Karpas-422 (cell line): ENCODE data around the gene S1PR1. TPM values are rescaled to one million over a fixed set of nuclear protein-coding genes. Genes with fewer than 3 reads are reported as not detected.
"Not testable (repeated sequence)": the region's sequence is repeated elsewhere in the genome, so short reads cannot be mapped to it uniquely, and the experiment has no call there.

Source experiments
- DNase-seq: peaks from one replicate; pipeline ENCODE4 v3.0.0-alpha.2; 2015
- H2AFZ ChIP-seq: fragments of 200-600 bp; sonication (generic); 2 replicates; pipeline ENCODE4 v1.6.1; 2014; ENCODE audit warnings: antibody characterized with exemption, low read length, mixed read lengths
- H3K27ac ChIP-seq: fragments of 200-600 bp; sonication (generic); 2 replicates; pipeline ENCODE4 v1.5.1; 2014; ENCODE audit warnings: mild to moderate bottlenecking, low read length, moderate library complexity
- H3K27me3 ChIP-seq: fragments of 200-600 bp; sonication (generic); 2 replicates; pipeline ENCODE4 v1.6.1; 2014; ENCODE audit warnings: low read length, mixed read lengths
- H3K36me3 ChIP-seq: fragments of 200-600 bp; sonication (generic); 2 replicates; pipeline ENCODE4 v1.6.1; 2014; ENCODE audit warnings: low read length, mixed read lengths; ENCODE audit not compliant: insufficient read depth
- H3K4me1 ChIP-seq: fragments of 200-600 bp; sonication (generic); 2 replicates; pipeline ENCODE4 v1.6.1; 2014; ENCODE audit warnings: mild to moderate bottlenecking, low read length, mixed read lengths
- H3K4me2 ChIP-seq: fragments of 200-600 bp; sonication (generic); 2 replicates; pipeline ENCODE4 v1.6.1; 2014; ENCODE audit warnings: low read length, low read depth, mild to moderate bottlenecking; ENCODE audit not compliant: poor library complexity, severe bottlenecking
- H3K4me3 ChIP-seq: fragments of 200-600 bp; sonication (generic); 2 replicates; pipeline ENCODE4 v1.5.1; 2014; ENCODE audit warnings: mild to moderate bottlenecking, antibody characterized with exemption, low read length, mixed read lengths
- H3K79me2 ChIP-seq: fragments of 200-600 bp; sonication (generic); 2 replicates; pipeline ENCODE4 v1.6.1; 2014; ENCODE audit warnings: mild to moderate bottlenecking, low read length, mixed read lengths
- H3K9ac ChIP-seq: fragments of 200-600 bp; sonication (generic); 2 replicates; pipeline ENCODE4 v1.6.0; 2014; ENCODE audit warnings: low read length
- H3K9me2 ChIP-seq: fragments of 200-600 bp; sonication (generic), shearing (Covaris generic); replicated peaks from 2 replicates; pipeline ENCODE4 v1.6.0; 2014; ENCODE audit warnings: mild to moderate bottlenecking, low read length, moderate library complexity; ENCODE audit not compliant: insufficient read depth
- H3K9me3 ChIP-seq: fragments of 300-700, 200-600 bp; sonication (generic); 2 replicates; pipeline ENCODE4 v1.6.1; 2014; ENCODE audit warnings: low read length, mixed read lengths
- H4K20me1 ChIP-seq: fragments of 200-600 bp; sonication (generic); 2 replicates; pipeline ENCODE4 v1.6.1; 2014; ENCODE audit warnings: mild to moderate bottlenecking, antibody characterized with exemption, low read length, low read depth; ENCODE audit not compliant: insufficient read depth
- total RNA-seq: library from RNA; depleted of rRNA; stranded (reverse); fragments of >200 nt; shearing (Covaris generic); gene quantifications from 2 replicates; pipeline ENCODE4 v1.2.3, GENCODE V29; 2014; ENCODE audit warnings: low replicate concordance; rRNA removed

The S1PR1 gene
- total RNA-seq = not detected in 2 replicates

DNA sequence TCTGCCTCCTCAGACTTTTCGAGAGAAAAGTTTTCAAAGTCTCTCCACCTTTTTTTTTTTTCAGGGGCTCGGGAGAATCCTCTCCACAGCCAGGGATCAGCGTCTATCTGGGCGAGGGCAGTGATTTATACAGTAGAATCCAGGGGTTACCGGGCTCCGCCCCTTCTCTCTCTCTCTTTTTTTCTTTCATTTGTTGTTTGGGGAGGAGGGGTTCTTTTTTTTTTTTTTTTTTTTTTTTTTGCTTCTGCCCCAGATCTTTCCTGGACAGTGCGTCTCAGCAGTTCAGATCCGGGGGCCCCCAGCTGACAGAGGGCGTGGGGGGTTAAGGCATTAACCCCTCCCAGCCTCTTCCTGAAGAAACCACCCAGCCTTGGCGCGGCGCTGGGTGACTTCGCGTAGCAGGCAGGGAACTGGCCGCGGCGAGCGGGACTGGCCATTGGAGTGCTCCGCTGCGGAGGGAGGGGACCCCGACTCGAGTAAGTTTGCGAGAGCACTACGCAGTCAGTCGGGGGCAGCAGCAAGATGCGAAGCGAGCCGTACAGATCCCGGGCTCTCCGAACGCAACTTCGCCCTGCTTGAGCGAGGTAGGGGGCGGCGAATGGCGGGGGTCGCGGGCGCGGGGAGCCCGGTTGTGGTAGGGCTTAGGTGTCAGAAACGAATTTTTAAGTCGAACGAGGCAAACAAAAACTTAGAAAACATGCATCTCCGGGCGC is at the start of gene S1PR1:
Gene S1PR1 (plus strand): TSS at position 504 of the 713 bp plus-strand sequence. CDS start 1,966 bp downstream, outside the sequence.
- no peak within 1 kb of the TSS for H3K9ac ChIP-seq
- no peaks in the 10 kb centered on the region for H3K36me3 ChIP-seq
- no peaks in the 10 kb centered on the region for H3K9me3 ChIP-seq
- 0 out of 2 replicates have a peak, but pooled peaks cover 6% of the 10 kb centered on the region for H4K20me1 ChIP-seq
- H3K27me3 ChIP-seq = no peaks in the 10 kb centered on the region
- peak within 1 kb of the TSS; percentile 18; the same call in 1 of the 2 replicates for H3K4me3 ChIP-seq
- peaks cover 32% of the 10 kb centered on the region for H3K4me1 ChIP-seq
- H3K27ac ChIP-seq = no peak within 1 kb of the TSS
- no peaks in the 10 kb centered on the region for H3K79me2 ChIP-seq
- H3K9me2 ChIP-seq = no peaks in the 10 kb centered on the region
- no peak within 1 kb of the TSS for H2AFZ ChIP-seq
- H3K4me2 ChIP-seq = peak within 1 kb of the TSS; percentile 37
- no peak for DNase-seq

DNA sequence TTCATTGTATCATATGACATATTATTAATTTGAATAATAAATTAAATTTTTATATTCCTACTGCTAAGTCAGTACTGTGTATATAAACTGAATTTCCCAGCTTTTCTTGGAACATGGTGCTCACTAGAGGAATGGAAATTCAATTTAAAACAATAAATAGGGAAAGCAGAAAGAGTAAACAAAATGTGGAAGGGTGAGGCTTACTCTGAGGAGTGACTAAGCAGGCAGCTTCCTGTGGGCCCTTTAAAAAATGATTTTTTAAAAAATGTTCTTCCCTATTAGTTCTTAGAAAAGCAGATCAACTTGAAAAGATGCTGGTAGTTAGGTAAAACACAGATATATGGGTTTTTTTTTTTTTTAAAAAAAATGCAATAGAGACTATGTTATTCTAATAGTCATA is 49.5 kb upstream of the S1PR1 start:
- no peak overlapping the region for H3K27ac ChIP-seq
- H3K4me2 ChIP-seq = no peak overlapping the region
- H3K9me3 ChIP-seq = no peaks in the 10 kb centered on the region
- no peaks in the 10 kb centered on the region for H3K27me3 ChIP-seq
- no peaks in the 10 kb centered on the region for H4K20me1 ChIP-seq
- no peak for DNase-seq
- H3K79me2 ChIP-seq = no peaks in the 10 kb centered on the region
- no peaks in the 10 kb centered on the region for H3K9me2 ChIP-seq
- no peaks in the 10 kb centered on the region for H3K36me3 ChIP-seq
- H2AFZ ChIP-seq = no peak overlapping the region
- H3K9ac ChIP-seq = no peak overlapping the region
- H3K4me1 ChIP-seq = peaks cover 6% of the 10 kb centered on the region; the same call in 1 of the 2 replicates
- no peak overlapping the region for H3K4me3 ChIP-seq

DNA sequence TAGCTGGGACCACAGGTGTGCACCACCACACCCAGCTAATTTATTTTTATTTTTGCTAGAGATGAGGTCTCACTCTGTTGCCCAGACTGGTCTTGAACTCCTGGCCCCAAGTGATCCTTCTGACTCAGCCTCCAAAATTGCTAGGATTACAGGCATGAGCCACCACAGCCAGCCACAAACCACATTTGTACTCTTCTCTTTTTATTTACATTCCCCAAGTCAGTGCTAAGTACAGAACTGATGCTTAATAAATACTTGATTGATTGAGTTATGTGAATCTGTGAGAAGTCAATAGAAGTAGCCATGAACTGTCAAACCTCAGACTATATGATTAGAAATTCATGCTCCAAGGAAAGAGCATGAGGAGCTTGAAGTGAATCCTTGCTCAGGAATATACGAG is 48.5 kb upstream of the S1PR1 start:
- Histone ChIP-seq H4K20me1 (no peaks in the 10 kb centered on the region), H3K4me3 (no peak overlapping the region), H3K4me2 (no peak overlapping the region), H3K27me3 (no peaks in the 10 kb centered on the region), H3K9ac (no peak overlapping the region), H2AFZ (no peak overlapping the region), H3K9me3 (no peaks in the 10 kb centered on the region), H3K27ac (no peak overlapping the region), H3K9me2 (no peaks in the 10 kb centered on the region), H3K79me2 (no peaks in the 10 kb centered on the region), H3K36me3 (no peaks in the 10 kb centered on the region), H3K4me1 (peaks cover 6% of the 10 kb centered on the region; the same call in 1 of the 2 replicates)
- no peak for DNase-seq

DNA sequence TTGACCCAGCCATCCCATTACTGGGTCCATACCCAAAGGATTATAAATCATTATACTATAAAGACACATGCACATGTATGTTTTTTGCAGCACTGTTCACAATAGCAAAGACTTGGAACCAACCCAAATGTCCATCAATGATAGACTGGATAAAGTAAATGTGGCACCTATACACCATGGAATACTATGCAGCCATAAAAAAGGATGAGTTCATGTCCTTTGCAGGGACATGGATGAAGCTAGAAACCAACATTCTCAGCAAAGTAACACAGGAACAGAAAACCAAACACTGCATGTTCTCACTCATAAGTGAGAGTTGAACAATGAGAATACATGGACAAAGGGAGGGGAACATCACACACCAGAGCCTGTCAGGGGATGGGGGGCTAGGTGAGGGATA is 47.9 kb upstream of the S1PR1 start:
- not testable (repeated sequence) for H3K79me2 ChIP-seq, DNase-seq, H3K9ac ChIP-seq, H3K27ac ChIP-seq, H3K4me2 ChIP-seq, H3K4me1 ChIP-seq, H3K36me3 ChIP-seq, H4K20me1 ChIP-seq, H3K9me3 ChIP-seq, H3K27me3 ChIP-seq, H3K9me2 ChIP-seq, H2AFZ ChIP-seq, H3K4me3 ChIP-seq

DNA sequence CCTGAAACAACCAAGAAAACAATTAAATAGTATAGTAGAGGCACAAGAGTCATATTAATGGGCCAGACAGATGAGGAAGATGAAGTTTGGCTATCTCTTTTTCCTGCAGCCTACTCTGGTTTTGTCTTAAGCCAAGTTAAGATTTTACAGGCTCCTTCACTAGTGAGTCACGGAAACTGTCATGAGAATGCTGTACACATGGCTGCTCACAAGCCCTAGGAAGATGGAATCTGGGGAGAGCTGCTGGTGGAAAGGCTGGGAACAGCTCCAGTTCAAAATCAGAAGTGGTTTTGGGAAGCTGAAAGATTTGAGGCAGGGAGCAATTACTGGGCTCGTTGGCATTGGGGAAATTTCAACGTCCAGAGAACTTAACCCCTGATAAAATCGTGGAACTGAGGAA is 46.4 kb upstream of the S1PR1 start:
- no peak for DNase-seq
- Histone ChIP-seq H3K27ac (no peak overlapping the region), H3K27me3 (no peaks in the 10 kb centered on the region), H3K4me1 (peaks cover 6% of the 10 kb centered on the region; the same call in 1 of the 2 replicates), H3K9me2 (no peaks in the 10 kb centered on the region), H3K4me2 (no peak overlapping the region), H3K4me3 (no peak overlapping the region), H3K9ac (no peak overlapping the region), H3K9me3 (no peaks in the 10 kb centered on the region), H3K79me2 (no peaks in the 10 kb centered on the region), H4K20me1 (no peaks in the 10 kb centered on the region), H3K36me3 (no peaks in the 10 kb centered on the region), H2AFZ (no peak overlapping the region)

DNA sequence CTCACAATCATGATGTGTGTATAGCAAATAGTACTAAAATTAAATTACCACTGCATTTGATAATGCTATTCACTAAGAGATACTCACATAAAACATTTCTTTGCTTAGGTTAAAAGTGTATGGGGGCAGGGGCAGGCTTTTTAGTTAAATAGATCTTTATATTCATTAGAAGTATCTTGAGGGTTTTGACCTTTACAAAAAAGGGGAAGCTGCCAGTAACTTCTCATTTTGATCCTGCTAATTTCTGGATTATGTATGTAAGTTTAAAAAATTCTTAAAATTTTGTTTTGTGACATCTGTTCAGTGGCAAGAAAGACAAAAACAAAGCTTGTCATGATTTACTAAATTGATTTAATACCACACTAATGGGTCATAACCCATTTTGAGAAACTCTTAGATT is 45.8 kb upstream of the S1PR1 start:
- H3K9me2 ChIP-seq = no peaks in the 10 kb centered on the region
- no peaks in the 10 kb centered on the region for H3K36me3 ChIP-seq
- H3K4me3 ChIP-seq = no peak overlapping the region
- no peak overlapping the region for H3K9ac ChIP-seq
- no peaks in the 10 kb centered on the region for H3K9me3 ChIP-seq
- H3K4me1 ChIP-seq = peaks cover 6% of the 10 kb centered on the region; the same call in 1 of the 2 replicates
- H4K20me1 ChIP-seq = no peaks in the 10 kb centered on the region
- no peak overlapping the region for H3K4me2 ChIP-seq
- H3K79me2 ChIP-seq = no peaks in the 10 kb centered on the region
- no peak overlapping the region for H2AFZ ChIP-seq
- H3K27me3 ChIP-seq = no peaks in the 10 kb centered on the region
- DNase-seq = no peak
- H3K27ac ChIP-seq = no peak overlapping the region

DNA sequence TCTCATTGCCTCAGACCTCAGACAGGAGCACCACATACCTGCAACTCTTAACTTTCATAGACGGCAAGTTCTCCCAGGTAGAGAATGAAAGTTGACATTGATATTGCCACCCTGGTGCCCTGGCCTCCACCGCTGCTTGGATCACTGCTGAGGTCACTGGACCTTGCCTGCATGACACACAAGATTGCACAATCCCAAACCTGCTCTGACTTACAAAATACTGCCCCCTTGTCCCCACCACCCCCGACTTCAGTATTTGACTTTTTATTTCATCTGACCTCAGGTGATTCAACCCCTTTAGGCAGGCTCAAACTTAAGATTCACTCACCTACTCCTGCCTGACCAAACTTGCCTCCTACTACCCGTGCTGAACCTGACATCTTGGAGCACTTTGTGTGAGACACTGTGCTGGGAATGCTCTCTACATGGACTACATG is 43.1 kb upstream of the S1PR1 start:
- Histone ChIP-seq H3K27me3 (no peaks in the 10 kb centered on the region), H3K27ac (no peak overlapping the region), H3K9me3 (no peaks in the 10 kb centered on the region), H3K9me2 (no peaks in the 10 kb centered on the region), H3K4me2 (no peak overlapping the region), H2AFZ (no peak overlapping the region), H3K4me3 (no peak overlapping the region), H3K9ac (no peak overlapping the region), H4K20me1 (no peaks in the 10 kb centered on the region), H3K36me3 (no peaks in the 10 kb centered on the region), H3K79me2 (no peaks in the 10 kb centered on the region), H3K4me1 (peaks cover 6% of the 10 kb centered on the region; the same call in 1 of the 2 replicates)
- DNase-seq = no peak

DNA sequence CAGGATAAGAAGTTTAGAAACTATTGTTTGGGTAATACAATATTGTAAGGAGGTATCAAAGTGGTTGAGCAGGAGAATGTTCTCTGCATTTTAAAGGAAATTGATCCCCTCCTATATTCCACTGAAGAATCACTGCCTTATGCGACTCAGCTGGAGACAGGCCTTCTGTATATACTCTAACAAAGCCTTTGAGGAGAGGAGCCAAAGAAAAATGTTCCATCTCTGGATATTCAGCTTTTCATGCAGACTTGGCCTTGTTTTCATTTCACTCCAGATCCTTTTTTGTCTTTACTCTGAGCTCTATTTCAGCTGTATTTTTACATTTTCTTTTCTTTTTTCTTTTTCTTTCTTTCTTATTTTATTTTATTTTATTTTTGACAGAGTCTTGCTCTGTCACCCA is 42.1 kb upstream of the S1PR1 start:
- H4K20me1 ChIP-seq = no peaks in the 10 kb centered on the region
- no peaks in the 10 kb centered on the region for H3K9me3 ChIP-seq
- H3K4me3 ChIP-seq = no peak overlapping the region
- H3K79me2 ChIP-seq = no peaks in the 10 kb centered on the region
- H3K36me3 ChIP-seq = no peaks in the 10 kb centered on the region
- no peak overlapping the region for H2AFZ ChIP-seq
- H3K4me2 ChIP-seq = no peak overlapping the region
- H3K9ac ChIP-seq = no peak overlapping the region
- peaks cover 6% of the 10 kb centered on the region; the same call in 1 of the 2 replicates for H3K4me1 ChIP-seq
- DNase-seq = no peak
- no peak overlapping the region for H3K27ac ChIP-seq
- no peaks in the 10 kb centered on the region for H3K27me3 ChIP-seq
- H3K9me2 ChIP-seq = no peaks in the 10 kb centered on the region
